NCI-H1436 treated with DMSO at 0.1 percent for 48 hours (cell line): ENCODE data around the gene CRYGN.

Source experiments
- DNase-seq: peaks from one replicate; lab custom pipeline; 2025; lab: John Stamatoyannopoulos, UW

Gene CRYGN

GRCh38 chr7:151391358-151391730 lies 48.6 kb downstream of the CRYGN start:
- no peak for DNase-seq

DNA sequence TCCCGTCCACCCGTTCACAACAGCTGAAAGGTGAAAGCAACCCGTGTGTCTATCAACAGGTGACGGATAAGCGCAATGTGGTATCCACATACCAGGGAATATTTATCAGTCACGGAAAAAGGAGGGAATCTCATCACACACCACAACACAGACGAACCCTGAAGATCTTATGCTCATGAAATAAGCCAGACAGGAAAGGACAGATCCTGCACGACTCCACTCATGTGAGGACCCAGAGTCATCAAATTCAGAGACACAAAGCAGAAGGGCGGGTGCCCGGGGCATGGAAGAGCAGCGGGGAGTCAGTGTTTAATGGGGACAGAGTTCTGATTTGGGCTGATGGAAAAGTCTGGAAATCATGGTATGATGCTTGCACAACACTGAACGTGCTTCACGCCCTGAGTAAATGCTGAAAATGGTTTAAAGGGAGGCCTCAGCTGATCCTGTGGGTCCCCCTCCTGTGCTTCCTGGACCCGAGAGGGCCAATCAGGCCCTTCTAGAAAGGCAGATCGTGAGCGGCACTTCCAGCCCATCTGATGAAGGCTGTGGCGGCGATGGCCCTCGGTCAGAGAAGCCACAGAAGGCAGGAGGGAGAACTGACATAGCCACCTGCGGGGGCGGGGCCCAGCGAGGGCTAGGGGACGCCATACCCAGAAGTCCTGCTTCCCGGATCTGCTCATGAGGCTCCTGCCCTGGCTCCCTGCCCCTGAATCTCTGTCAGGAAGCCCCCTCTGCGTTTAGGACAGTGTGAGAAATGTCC lies 49.2 kb downstream of the CRYGN start:
- no peak for DNase-seq

- no peak for DNase-seq
Measured at GRCh38 chr7:151389768-151390597, 50.0 kb downstream of the CRYGN start.

DNA sequence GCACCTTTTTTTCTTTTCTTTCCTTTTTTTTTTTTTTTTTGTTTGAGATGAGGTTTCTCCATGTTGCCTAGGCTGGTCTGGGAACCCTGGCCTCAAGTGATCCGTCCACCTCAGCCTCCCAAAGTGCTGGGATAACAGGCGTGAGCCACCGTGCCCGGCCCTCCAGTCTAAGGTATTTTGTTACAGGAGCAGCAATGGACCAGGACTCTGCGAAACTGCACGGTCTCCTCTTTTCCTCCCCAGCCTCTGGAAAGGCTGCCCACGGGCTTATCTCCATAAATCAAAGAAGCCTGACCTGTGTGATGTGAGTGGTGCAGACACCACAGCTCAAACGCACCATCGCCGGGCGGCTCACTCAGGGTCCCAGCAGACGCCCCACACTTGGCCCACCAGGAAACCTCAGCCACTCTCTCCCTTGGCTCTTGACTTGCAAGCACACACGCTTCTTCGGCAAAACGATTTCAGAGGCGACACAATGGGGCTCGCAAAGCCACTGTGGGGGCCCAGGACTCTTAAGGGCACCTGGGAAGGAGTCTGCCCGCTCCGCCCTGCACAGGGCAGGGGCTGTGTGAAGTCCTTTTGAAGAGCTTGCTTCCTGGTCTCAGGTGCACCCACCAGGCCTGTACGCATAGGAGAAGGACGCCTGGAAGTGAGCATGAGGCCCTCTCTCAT lies 50.7 kb downstream of the CRYGN start:
- no peak for DNase-seq

- no peak for DNase-seq
Measured at GRCh38 chr7:151388430-151388829, 51.5 kb downstream of the CRYGN start.

DNA sequence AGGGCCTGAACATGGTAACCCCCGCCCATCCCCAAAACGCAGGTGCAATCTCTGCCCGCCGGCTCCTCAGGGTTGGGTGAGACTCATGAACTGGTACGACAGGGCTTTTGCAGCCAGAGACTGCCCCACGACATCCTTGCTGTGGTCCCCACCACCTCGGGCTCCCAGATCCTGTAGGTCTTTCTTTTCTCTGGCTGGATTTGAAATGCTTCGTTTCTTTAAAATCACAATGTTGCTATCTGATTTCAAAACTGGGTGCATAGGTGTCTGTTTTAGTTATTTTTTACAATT lies 52.0 kb downstream of the CRYGN start:
- DNase-seq: no peak

DNA sequence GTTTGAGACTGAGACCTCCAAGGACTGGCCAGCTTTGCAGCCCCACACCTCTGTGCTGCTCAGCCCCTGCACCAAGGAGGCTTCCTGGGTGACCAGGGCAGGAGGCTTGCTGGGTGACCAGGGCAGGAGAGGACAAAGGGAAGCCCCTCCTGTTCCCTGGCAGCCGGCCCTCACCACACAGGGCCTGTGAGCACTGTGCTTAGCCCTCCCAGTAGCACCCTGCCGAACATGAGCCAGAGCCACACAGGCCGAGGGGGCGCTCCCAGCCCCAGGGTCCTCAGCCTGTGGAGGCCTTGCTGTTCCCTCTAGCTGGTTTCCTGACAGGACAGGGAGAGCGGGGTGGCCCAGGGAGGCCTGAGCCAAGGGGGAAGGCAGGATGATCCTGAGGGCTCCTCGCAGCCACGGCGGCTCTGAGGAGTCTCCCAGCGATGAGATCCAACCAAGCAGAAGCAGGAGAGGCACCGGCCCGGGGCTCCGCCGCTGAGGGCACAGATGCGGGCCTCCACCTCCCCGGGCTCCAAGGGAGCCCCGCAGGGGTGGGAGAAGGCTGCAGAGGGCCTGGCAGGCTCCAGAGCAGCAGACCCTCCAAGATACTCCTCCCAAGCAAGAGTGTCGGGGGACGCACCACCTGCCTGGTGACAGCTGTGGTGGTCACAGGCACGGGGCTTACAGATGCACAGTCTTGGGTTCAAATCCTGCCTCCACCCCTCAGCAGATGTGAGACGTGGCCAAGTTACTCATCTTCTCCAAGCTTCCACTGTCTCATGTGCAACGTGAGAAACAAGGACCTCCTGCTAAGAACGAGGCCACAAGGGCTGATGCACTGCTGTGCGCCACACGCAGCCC lies 52.6 kb downstream of the CRYGN start:
- no peak for DNase-seq

DNA sequence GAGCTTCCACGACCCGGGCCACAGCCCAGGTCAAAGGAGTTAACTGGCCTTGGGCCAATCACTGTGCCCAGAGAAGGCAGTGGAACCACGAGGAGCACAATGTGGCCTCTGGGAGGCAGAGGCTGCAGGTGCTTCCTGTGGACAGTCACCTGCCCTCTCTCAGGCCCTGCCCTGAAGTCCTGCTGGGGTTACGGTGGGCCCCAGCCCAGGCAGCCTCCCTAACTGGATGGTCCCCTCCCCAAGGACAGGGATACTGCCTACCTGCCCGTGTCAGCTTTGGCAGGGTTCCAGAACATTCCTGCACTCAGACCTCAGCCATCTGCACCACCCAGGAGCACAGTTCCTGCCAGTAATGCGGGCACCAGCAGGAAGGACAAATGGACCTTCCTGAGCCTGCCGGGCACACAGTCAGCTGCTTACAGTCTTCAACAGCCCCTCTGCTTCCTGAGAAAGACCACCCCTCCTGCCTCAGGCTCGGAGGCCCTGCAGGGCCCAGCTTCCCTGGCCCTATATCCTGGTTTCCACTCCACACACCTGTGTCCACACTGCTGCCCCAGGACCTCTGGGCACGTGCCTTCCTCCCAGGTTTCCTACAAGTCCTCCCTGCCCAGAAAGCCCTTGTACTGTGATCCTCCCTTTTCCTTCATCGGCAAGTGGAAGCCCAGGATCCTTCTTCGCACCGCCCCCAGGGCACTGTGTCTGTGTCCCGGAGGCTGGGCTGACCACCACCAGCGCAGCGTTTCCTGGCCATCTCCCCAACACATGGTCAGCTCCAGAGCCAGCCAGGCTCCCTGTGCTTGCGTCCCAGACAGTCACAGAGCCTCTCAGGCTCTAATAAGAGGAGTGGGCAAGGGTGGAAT lies 53.4 kb downstream of the CRYGN start:
- DNase-seq: no peak

DNA sequence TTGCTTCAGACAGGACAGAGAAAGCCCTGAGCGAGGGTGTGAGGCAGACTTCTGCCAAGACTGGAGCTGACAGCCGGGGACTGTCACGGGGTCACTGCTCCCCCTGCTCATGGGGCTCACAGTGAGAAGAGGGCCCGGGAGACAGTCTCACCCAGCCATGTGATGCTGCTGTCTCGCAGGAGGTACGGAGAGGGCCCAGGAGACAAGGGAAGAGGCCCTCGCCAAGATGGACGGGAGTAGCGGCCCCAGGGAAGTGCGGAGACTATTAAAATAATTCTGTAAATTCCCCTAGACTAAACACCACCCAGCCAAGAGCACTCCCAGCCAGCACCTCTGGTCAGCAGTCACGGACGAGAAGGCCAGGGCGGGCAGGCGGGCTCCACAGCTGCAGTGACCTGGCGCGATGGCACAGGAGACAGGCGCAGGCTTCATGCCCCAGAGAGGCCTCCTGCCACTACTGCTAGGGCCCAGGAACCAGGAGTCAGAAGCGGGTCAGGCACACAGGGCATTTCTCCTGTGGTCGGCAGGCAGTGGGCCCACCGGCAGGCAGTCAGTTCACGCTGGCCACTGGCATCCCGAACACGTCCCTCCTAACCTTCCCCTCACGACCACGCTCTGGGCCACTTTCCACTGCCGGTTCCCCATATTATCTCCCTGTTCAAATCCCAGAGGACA lies 54.2 kb downstream of the CRYGN start:
- DNase-seq: no peak

DNA sequence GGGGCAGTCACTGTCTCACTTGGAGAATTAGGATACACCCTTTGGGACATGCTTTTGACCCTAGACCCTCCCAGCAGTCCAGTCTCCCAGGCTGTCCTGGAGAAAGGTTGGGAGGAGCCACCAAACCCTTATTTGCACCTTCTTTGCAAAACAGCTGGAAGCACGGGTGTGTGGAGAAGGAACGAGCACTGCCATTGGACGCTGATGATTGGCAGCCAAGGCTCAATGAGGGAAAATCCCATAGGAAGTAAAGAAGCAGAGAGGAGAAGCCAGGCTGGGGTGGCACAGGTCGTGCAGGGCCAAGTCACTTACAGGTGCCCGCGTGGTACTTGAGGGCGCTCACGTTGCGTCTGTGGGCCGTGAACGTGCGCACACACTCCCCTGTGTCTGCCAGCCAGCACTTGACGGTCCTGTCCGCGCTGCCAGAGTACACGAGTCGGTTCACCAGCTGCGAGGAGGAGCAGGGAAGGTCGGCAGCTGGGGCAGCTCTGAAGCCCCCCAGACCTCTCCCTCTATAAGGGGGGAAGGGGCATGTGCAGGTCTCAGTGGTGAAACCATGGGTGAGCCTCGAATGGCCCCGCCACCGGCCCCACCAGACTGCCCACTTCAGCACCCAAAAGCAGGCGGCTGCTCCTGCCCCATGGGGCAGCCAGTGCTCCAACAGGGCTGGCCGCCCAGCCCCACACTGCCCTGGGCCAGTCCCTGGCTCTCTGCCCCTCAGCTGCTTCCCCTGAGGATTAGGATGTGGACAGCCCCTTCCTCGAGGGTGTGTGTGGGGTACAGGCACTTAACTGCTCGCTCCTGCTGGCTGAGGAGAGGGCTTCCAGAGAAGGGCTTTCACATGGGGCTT lies 54.9 kb downstream of the CRYGN start:
- no peak for DNase-seq

GRCh38 chr7:151384352-151384697 lies 55.6 kb downstream of the CRYGN start:
- DNase-seq: no peak

DNA sequence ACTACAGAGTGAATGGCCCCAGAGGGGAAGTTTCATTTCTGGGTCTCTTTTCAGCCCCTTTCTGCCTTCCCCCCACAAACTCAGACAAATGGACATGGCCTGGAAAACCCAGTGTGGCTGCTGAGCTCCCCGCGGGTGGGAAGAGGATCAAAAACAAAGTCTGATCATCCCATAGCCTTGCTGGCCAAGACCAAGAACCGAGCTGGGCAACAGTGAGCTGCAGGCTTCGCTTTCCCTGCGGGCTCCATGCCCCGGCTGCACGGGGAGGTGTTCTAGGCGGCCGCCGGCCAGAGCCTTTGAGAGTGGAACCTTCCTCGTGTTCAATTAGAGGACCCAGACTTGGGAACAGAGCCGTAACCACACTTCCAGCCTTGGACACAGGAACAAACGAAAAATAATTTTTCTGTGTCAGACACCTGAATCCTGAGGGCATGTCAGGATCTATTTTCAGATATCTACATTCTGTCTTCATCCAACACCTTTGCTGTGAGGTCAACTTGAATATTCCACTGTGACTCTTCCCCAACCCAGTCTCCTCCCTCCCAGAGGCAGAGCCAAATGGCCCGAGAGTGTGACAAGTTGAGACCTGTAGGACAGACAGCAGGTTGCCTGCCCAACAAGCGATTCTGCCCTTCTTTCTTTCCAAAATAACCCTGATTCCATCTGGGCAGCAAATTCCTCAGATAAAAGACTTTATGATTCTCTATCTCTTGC lies 56.1 kb downstream of the CRYGN start:
- DNase-seq: no peak

GRCh38 chr7:151382079-151382885 lies 57.7 kb downstream of the CRYGN start:
- DNase-seq: no peak

- DNase-seq: no peak
Measured at GRCh38 chr7:151381348-151382078, 58.4 kb downstream of the CRYGN start.

DNA sequence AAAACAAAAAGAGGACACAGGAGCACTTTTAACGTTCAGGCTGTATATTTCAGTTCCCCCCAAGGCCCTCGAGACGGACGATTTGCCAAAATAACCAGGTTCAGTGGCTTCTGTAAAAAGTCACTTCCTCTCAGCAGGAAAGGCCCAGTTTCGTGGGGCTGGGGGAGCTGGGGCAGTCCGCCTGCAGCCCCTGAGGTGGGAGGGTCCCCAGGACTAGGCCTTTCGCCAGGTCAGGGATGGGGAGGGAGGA lies 58.9 kb downstream of the CRYGN start:
- no peak for DNase-seq

- DNase-seq: no peak
Measured at GRCh38 chr7:151380199-151381097, 59.5 kb downstream of the CRYGN start.
